Stomach (tissue), 4 donors: Measurements from ENCODE around the gene FRZB.

Source experiments
- CTCF ChIP-seq, 7 experiments: fragments of 450-650 bp in 4 of 7; fragments of 200-600 bp in 3 of 7; sonication (generic) in 3 of 7; IDR thresholded peaks; one replicate each; pipeline ENCODE4 v1.5.1; 2016 to 2019; ENCODE audit warnings: antibody characterized with exemption in 7 of 7, control low read depth in 2 of 7, mild to moderate bottlenecking in 1 of 7
- EP300 ChIP-seq: sonication (generic); formaldehyde crosslinking; IDR thresholded peaks from one replicate; pipeline ENCODE4 v1.6.1; 2017; ENCODE audit warnings: antibody characterized with exemption
- POLR2AphosphoS5 ChIP-seq, 3 donors: sonication (generic); formaldehyde crosslinking; IDR thresholded peaks; one replicate each; pipeline ENCODE4 v1.6.1; 2016; ENCODE audit warnings: antibody characterized with exemption in 3 of 3

GRCh38 chr2:182827182-182827879, 39.1 kb downstream of the FRZB start:
- no peak for TF ChIP-seq POLR2AphosphoS5 (IDR thresholded peaks at IDR 0.05)
- TF ChIP-seq EP300 = no peak
- no peak for TF ChIP-seq CTCF (IDR thresholded peaks at IDR 0.05)
